HG03575 (cell line): ENCODE measurements around the gene PSME3IP1.

Experiments used
- ATAC-seq: cut with Tn5 transposase; IDR thresholded peaks from one replicate; pipeline ENCODE4 v1.9.1; 2021; ENCODE audit not compliant: unreplicated experiment, insufficient number of reproducible peaks, low FRiP score; ENCODE audit errors: extremely low read depth

PSME3IP1 gene

GRCh38 chr16:57133031-57133430, 52.8 kb downstream of the PSME3IP1 start:
- ATAC-seq: no peak

- no peak for ATAC-seq
Observed at GRCh38 chr16:57132470-57132869, 53.4 kb downstream of the PSME3IP1 start.

DNA sequence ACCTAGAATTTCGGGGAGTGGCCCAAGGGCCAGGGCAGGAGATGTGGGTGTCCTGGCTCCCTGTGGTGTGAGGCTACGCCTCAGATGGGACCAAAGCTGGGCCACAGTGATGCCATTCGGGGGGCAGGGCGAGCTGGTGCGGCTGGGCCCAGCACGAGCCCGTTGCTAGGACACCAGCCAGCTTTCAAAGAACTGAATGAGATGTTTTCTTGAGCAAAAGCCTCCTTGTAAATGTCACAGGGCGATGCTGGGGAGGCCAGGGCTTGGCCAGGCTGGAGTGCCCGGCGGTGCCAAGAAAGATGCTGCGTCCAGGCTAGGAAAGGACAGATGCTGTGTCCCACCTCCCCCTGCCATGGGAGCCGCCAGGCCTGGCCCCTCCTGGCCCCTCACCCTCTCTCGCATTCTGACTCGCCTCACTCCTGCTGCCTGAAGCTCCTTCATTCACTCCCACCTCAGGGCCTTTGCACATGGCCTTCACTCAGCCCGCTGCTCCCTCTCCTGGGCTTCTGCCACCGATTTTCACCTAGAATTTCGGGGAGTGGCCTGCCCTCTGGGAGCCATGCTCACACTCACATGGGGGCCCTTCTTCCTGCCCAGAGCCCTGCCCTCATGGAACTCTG, 54.4 kb downstream of the PSME3IP1 start:
- ATAC-seq: no peak

- ATAC-seq: no peak
Observed at GRCh38 chr16:57130950-57131321, 54.9 kb downstream of the PSME3IP1 start.

- no peak for ATAC-seq
Observed at GRCh38 chr16:57128771-57129389, 57.0 kb downstream of the PSME3IP1 start.

- ATAC-seq: no peak
Observed at GRCh38 chr16:57127836-57128235, 58.0 kb downstream of the PSME3IP1 start.

GRCh38 chr16:57127037-57127763, 58.6 kb downstream of the PSME3IP1 start:
- ATAC-seq: no peak

- ATAC-seq: no peak
Observed at GRCh38 chr16:57126411-57126810, 59.4 kb downstream of the PSME3IP1 start.

DNA sequence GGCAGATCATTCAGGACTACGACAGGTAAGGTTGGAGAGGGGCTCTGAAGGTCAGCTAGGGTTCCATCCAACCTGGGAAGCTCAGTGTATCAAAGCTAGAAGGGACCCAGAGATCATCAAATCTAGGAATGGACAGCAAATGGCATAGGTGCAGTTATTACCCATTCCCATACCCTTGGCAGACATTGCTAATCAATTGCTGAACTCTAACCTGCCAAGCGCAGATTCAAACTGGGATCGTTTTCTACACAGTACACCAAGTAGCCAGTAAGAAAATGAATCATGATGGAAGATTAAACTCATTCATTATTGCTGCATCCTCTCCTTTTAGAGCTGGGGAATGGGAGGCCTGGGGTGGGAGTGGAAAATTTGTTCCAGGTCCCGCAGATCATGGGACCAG, 59.9 kb downstream of the PSME3IP1 start:
- no peak for ATAC-seq

- ATAC-seq: no peak
Observed at GRCh38 chr16:57125376-57125775, 60.5 kb downstream of the PSME3IP1 start.

- ATAC-seq: no peak
Observed at GRCh38 chr16:57123974-57124674, 61.7 kb downstream of the PSME3IP1 start.

- ATAC-seq: no peak
Observed at GRCh38 chr16:57123216-57123973, 62.4 kb downstream of the PSME3IP1 start.

- no peak for ATAC-seq
Observed at GRCh38 chr16:57118461-57119084, 67.3 kb downstream of the PSME3IP1 start.

GRCh38 chr16:57115514-57116182, 70.2 kb downstream of the PSME3IP1 start:
- ATAC-seq: no peak

DNA sequence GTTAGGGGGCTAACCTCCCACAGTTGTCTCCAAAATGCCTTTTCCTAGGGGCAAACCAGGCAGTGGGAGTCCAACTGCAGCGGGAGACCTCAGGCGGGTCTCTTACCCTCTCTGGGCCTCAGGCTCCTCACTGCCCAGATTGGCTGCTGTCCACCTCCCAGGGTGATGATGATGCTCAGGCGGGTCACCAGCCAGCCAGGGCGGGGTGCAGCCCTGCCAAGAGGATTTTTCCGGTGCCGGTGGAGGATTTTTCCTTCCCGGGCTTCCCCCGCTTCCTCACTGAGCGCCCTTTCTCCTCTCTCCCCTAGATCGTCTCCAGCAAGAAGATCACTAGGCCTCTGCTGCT, 70.7 kb downstream of the PSME3IP1 start:
- no peak for ATAC-seq

DNA sequence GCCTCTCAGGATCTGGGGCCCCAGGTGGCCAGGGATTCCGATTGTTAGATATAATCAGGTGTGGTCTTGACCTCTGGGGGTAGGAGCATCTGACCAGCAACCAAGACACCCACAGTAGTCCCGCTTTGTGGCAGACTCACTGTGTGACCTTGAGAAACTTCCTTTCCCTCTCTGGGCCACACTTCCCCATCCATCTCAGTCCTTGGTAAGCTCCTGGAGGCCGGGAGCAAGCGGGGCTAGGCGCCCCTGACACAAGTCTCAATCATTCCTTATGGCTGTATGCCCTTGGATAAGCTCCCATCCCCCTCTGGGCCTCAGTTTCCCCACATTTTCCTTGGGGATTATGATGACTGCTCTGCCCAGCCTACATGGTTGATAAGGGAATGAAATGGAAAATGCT, 72.2 kb downstream of the PSME3IP1 start:
- ATAC-seq: no peak

GRCh38 chr16:57113042-57113453, 72.8 kb downstream of the PSME3IP1 start:
- no peak for ATAC-seq

GRCh38 chr16:57112403-57113041, 73.3 kb downstream of the PSME3IP1 start:
- ATAC-seq: no peak
